IMR-90 (cell line): ENCODE data around the gene DCDC1. TPM values are rescaled to one million over a fixed set of nuclear protein-coding genes. Genes with fewer than 3 reads are reported as not detected.
A peak's percentile ranks its signal among the peaks of the same experiment; 100 is the strongest.

Experiments
- ATAC-seq: fragments of 200-7000 bp; cut with Tn5 transposase; 2 replicates; pipeline ENCODE4 v1.9.1; 2020; ENCODE audit warnings: low read depth, mild to moderate bottlenecking, moderate library complexity
- BruUV-seq: library from RNA; stranded (reverse); fragments of 400-500 nt; replicated peaks from 2 replicates; lab custom pipeline; 2021; lab: Mats Ljungman, UMichigan
- CTCF ChIA-PET: fragments of 300-600 bp; formaldehyde crosslinking; extraction: SDS; loops from one replicate; lab custom pipeline; 2021; ENCODE audit warnings: antibody characterized with exemption; lab: Yijun Ruan, JAX
- POLR2A ChIA-PET: fragments of 300-600 bp; sonication (Branson Sonifier 250); formaldehyde crosslinking; loops from one replicate; lab custom pipeline; 2022; ENCODE audit warnings: antibody characterized with exemption; ENCODE audit not compliant: unreplicated experiment; lab: Charles Lee
- DNase-seq: peaks from one replicate; pipeline ENCODE4 v3.0.0; 2013
- H2AFZ ChIP-seq: replicated peaks from 2 replicates; pipeline ENCODE3; 2013; ENCODE audit warnings: low read length, mild to moderate bottlenecking; ENCODE audit not compliant: poor library complexity
- H2AK5ac ChIP-seq: 2 replicates; pipeline ENCODE4 v1.6.1; 2013; ENCODE audit warnings: low read depth, low read length, inconsistent platforms
- H2AK9ac ChIP-seq: replicated peaks from 2 replicates; pipeline ENCODE3; 2013; ENCODE audit warnings: mild to moderate bottlenecking, low read depth, low read length, moderate library complexity; ENCODE audit not compliant: poor library complexity
- H2BK120ac ChIP-seq: 2 replicates; pipeline ENCODE4 v1.6.1; 2013; ENCODE audit warnings: low read depth, low read length, inconsistent platforms
- H2BK15ac ChIP-seq: 3 replicates; pipeline ENCODE4 v1.6.1; 2013; ENCODE audit warnings: low read depth, low read length, inconsistent platforms
- H2BK20ac ChIP-seq: 2 replicates; pipeline ENCODE4 v1.6.1; 2013; ENCODE audit warnings: low read depth, mild to moderate bottlenecking, inconsistent platforms, low read length, moderate library complexity
- H2BK5ac ChIP-seq: 2 replicates; pipeline ENCODE4 v1.6.1; 2013; ENCODE audit warnings: mild to moderate bottlenecking, low read depth, low read length, inconsistent platforms; ENCODE audit not compliant: poor library complexity, severe bottlenecking
- H3K14ac ChIP-seq: replicated peaks from 2 replicates; pipeline ENCODE4 v1.6.1; 2013; ENCODE audit warnings: low read depth, low read length, inconsistent platforms
- H3K18ac ChIP-seq: 2 replicates; pipeline ENCODE4 v1.6.1; 2013; ENCODE audit warnings: low read depth, low read length, control low read depth
- H3K23ac ChIP-seq: 2 replicates; pipeline ENCODE4 v1.6.1; 2013; ENCODE audit warnings: low read depth, low read length, inconsistent platforms
- H3K27ac ChIP-seq: 2 replicates; pipeline ENCODE4 v1.5.1; 2013; ENCODE audit warnings: mild to moderate bottlenecking, control low read depth, low read length; ENCODE audit not compliant: insufficient read depth
- H3K27me3 ChIP-seq: 2 replicates; pipeline ENCODE4 v1.6.1; 2013; ENCODE audit warnings: low read length; ENCODE audit not compliant: control insufficient read depth, insufficient read depth
- H3K36me3 ChIP-seq: 2 replicates; pipeline ENCODE4 v1.6.1; 2013; ENCODE audit warnings: low read length, mixed read lengths; ENCODE audit not compliant: control insufficient read depth, insufficient read depth
- H3K4ac ChIP-seq: 2 replicates; pipeline ENCODE4 v1.6.1; 2013; ENCODE audit warnings: low read depth, low read length, inconsistent platforms
- H3K4me1 ChIP-seq: 2 replicates; pipeline ENCODE4 v1.6.1; 2013; ENCODE audit warnings: low read length, mixed read lengths; ENCODE audit not compliant: control insufficient read depth, insufficient read depth
- H3K4me2 ChIP-seq: 2 replicates; pipeline ENCODE4 v1.6.1; 2013; ENCODE audit warnings: low read depth, mild to moderate bottlenecking, control low read depth, low read length, moderate library complexity
- H3K4me3 ChIP-seq: 2 replicates; pipeline ENCODE4 v1.5.1; 2013; ENCODE audit warnings: low read depth, mild to moderate bottlenecking, control low read depth, low read length, moderate library complexity; ENCODE audit not compliant: insufficient read depth
- H3K56ac ChIP-seq: 2 replicates; pipeline ENCODE4 v1.6.1; 2013; ENCODE audit warnings: low read length, inconsistent platforms; ENCODE audit not compliant: insufficient read depth; ENCODE audit errors: extremely low read depth
- H3K79me1 ChIP-seq, 2 experiments: 2 replicates each; pipeline ENCODE4 v1.6.1; 2013; ENCODE audit warnings: low read length in 2 of 2, inconsistent platforms in 1 of 2, low read depth in 1 of 2
- H3K9ac ChIP-seq: 2 replicates; pipeline ENCODE4 v1.6.1; 2013; ENCODE audit warnings: low read depth, low read length, control low read depth
- H3K9me1 ChIP-seq: 2 replicates; pipeline ENCODE4 v1.6.1; 2013; ENCODE audit warnings: low read length, inconsistent platforms; ENCODE audit not compliant: insufficient read depth
- H3K9me3 ChIP-seq: 2 replicates; pipeline ENCODE4 v1.6.1; 2013; ENCODE audit warnings: low read length; ENCODE audit not compliant: control insufficient read depth, insufficient read depth
- H4K20me1 ChIP-seq: 2 replicates; pipeline ENCODE4 v1.6.1; 2013; ENCODE audit warnings: low read length, inconsistent platforms; ENCODE audit not compliant: insufficient read depth
- H4K5ac ChIP-seq: 2 replicates; pipeline ENCODE4 v1.6.1; 2013; ENCODE audit warnings: mild to moderate bottlenecking, low read depth, low read length, control low read depth
- H4K8ac ChIP-seq, 2 experiments: 2 replicates each; pipeline ENCODE4 v1.6.1; 2013; ENCODE audit warnings: low read depth in 2 of 2, low read length in 2 of 2, control low read depth in 1 of 2, inconsistent platforms in 1 of 2
- H4K91ac ChIP-seq: 2 replicates; pipeline ENCODE4 v1.6.1; 2013; ENCODE audit warnings: low read depth, low read length, inconsistent platforms; ENCODE audit not compliant: insufficient read depth
- BHLHE40 ChIP-seq: fragments of 150-350 bp; IDR thresholded peaks from 2 replicates; pipeline ENCODE4 v1.6.1; 2016; ENCODE audit warnings: mild to moderate bottlenecking, low read depth, low read length
- CHD1 ChIP-seq: IDR thresholded peaks from 2 replicates; pipeline ENCODE4 v1.6.1; 2012; ENCODE audit warnings: low read depth, low read length, improper control_type of control experiment
- CTCF ChIP-seq: conservative IDR thresholded peaks from 2 replicates; pipeline ENCODE4 v1.5.1; 2012; ENCODE audit warnings: mild to moderate bottlenecking, low read depth, low read length, improper control_type of control experiment
- ELK1 ChIP-seq: fragments of 150-350 bp; IDR thresholded peaks from 2 replicates; pipeline ENCODE4 v1.6.1; 2016; ENCODE audit warnings: low read depth, mild to moderate bottlenecking, low read length, moderate library complexity, borderline replicate concordance
- FOS ChIP-seq: fragments of 150-350 bp; IDR thresholded peaks from 2 replicates; pipeline ENCODE4 v1.6.1; 2016; ENCODE audit warnings: low read depth, low read length
- MAFK ChIP-seq: IDR thresholded peaks from 2 replicates; pipeline ENCODE4 v1.6.1; 2012; ENCODE audit warnings: low read depth, low read length, improper control_type of control experiment
- MAZ ChIP-seq: IDR thresholded peaks from 2 replicates; pipeline ENCODE4 v1.6.1; 2012; ENCODE audit warnings: low read depth, mild to moderate bottlenecking, low read length, improper control_type of control experiment, moderate library complexity, borderline replicate concordance
- MXI1 ChIP-seq: IDR thresholded peaks from 2 replicates; pipeline ENCODE4 v1.6.1; 2012; ENCODE audit warnings: low read depth, mild to moderate bottlenecking, low read length, moderate library complexity, borderline replicate concordance
- NFE2L2 ChIP-seq: fragments of 150-350 bp; IDR thresholded peaks from 2 replicates; pipeline ENCODE4 v1.6.1; 2016; ENCODE audit warnings: low read depth, mild to moderate bottlenecking, low read length
- POLR2A ChIP-seq: IDR thresholded peaks from 2 replicates; pipeline ENCODE4 v1.6.1; 2012; ENCODE audit warnings: mild to moderate bottlenecking, low read depth, low read length
- RAD21 ChIP-seq: IDR thresholded peaks from 2 replicates; pipeline ENCODE4 v1.6.1; 2012; ENCODE audit warnings: low read length, improper control_type of control experiment
- RCOR1 ChIP-seq: IDR thresholded peaks from 2 replicates; pipeline ENCODE4 v1.6.1; 2012; ENCODE audit warnings: mild to moderate bottlenecking, low read length, improper control_type of control experiment; ENCODE audit not compliant: insufficient replicate concordance
- RFX5 ChIP-seq: IDR thresholded peaks from 2 replicates; pipeline ENCODE4 v1.8.0; 2012; ENCODE audit warnings: low read depth, mild to moderate bottlenecking, low read length, moderate library complexity
- SMC3 ChIP-seq: fragments of 150-350 bp; IDR thresholded peaks from 2 replicates; pipeline ENCODE4 v1.6.1; 2016; ENCODE audit warnings: low read depth, mild to moderate bottlenecking, antibody characterized with exemption, low read length, moderate library complexity
- USF2 ChIP-seq: fragments of 150-350 bp; IDR thresholded peaks from 2 replicates; pipeline ENCODE4 v1.6.1; 2017; ENCODE audit warnings: mild to moderate bottlenecking, antibody characterized with exemption, low read length, low read depth
- WGBS, 2 experiments: methylation state at CpG; one replicate each; pipeline versions ENCODE4 v1.1.5 to v1.1.7; 2013; ENCODE audit warnings: missing lambda C conversion rate in 2 of 2; ENCODE audit not compliant: insufficient read length in 1 of 2; ENCODE audit errors: extremely low coverage in 2 of 2; 5-methylcytosine and 5-hydroxymethylcytosine counted together
- dilution Hi-C: fragments of 300-500 bp; cut with HindIII; formaldehyde crosslinking; loops from one replicate; pipeline ENCODE4 v1.14.3; 2018; ENCODE audit warnings: low sequenced_read_pairs; ENCODE audit not compliant: unreplicated experiment
- in situ Hi-C: fragments of 300-500 bp; cut with MboI; formaldehyde crosslinking; loops from 3 replicates; pipeline ENCODE4 v1.14.3; 2019; ENCODE audit warnings: low sequenced_read_pairs, inconsistent platforms, mixed read lengths
- intact Hi-C: fragments of 100-400 bp; cut with micrococcal nuclease; formaldehyde crosslinking; loops from 2 replicates; pipeline ENCODE4 v1.10.0; 2022
- polyA plus RNA-seq, 3 experiments: library from polyadenylated mRNA; depleted of rRNA; stranded (reverse); fragments of >200 nt; gene quantifications; 2 replicates each; pipeline ENCODE4 v1.2.3, GENCODE V29; 2012; ENCODE audit warnings: low replicate concordance in 1 of 3
- total RNA-seq: library from RNA; depleted of rRNA; stranded (reverse); fragments of >200 nt; gene quantifications from 2 replicates; pipeline ENCODE4 v1.2.3, GENCODE V29; 2012

DCDC1 gene
- total and polyA plus RNA-seq, 2 of the 4 experiments (the other 2 are of a cell fraction), result not detected

- DNase-seq (peak; percentile 20), ATAC-seq (no peak)
- Histone ChIP-seq H3K27me3 (no peaks in the 10 kb centered on the region), H2AK5ac (no peak overlapping the region), H3K79me1 (no peaks in the 10 kb centered on the region), H3K9ac (no peak overlapping the region), H2BK5ac (no peak overlapping the region), H3K18ac (no peak overlapping the region), H4K5ac (no peak overlapping the region), H2BK120ac (no peak overlapping the region), H3K14ac (no peak overlapping the region), H4K91ac (no peak overlapping the region), H3K56ac (no peak overlapping the region), H2BK15ac (no peak overlapping the region), H4K8ac (no peak overlapping the region), H3K27ac (no peak overlapping the region), H3K9me1 (no peaks in the 10 kb centered on the region), H3K4ac (no peak overlapping the region), H3K4me1 (no peaks in the 10 kb centered on the region), H3K4me3 (no peak overlapping the region), H3K4me2 (no peak overlapping the region), H2AFZ (no peak overlapping the region), H3K23ac (no peak overlapping the region), H4K20me1 (no peaks in the 10 kb centered on the region), H2AK9ac (no peak overlapping the region), H3K36me3 (no peaks in the 10 kb centered on the region), H2BK20ac (no peak overlapping the region), H3K9me3 (no peaks in the 10 kb centered on the region)
- no CpG with 5 or more reads among the region's 2 CpGs for WGBS, 2 experiments
- dilution Hi-C loops (no loop called here), intact Hi-C loops (no loop called here), in situ Hi-C loops (no loop called here)
- CTCF ChIA-PET, result no interaction called here
- POLR2A ChIA-PET, result no interaction called here
- TF ChIP-seq USF2 (no peak), FOS (no peak), NFE2L2 (no peak), ELK1 (no peak), BHLHE40 (no peak), SMC3 (no peak), MAFK (no peak), CHD1 (no peak), MXI1 (no peak), CTCF (no peak), MAZ (no peak), RAD21 (no peak), RFX5 (no peak), POLR2A (no peak), RCOR1 (no peak)
- no TSS peak for BruUV-seq
These were observed 14.4 kb downstream of the DCDC1 start for GRCh38 chr11:31355131-31355530.
